GM15510 (cell line): ENCODE data around the gene DMAC2L.

Experiments used
- POLR2A ChIP-seq: IDR thresholded peaks from 3 replicates; pipeline ENCODE4 v1.6.1; 2011; ENCODE audit warnings: borderline replicate concordance; ENCODE audit not compliant: insufficient read length; ENCODE audit errors: extremely low read depth

DMAC2L gene

DNA sequence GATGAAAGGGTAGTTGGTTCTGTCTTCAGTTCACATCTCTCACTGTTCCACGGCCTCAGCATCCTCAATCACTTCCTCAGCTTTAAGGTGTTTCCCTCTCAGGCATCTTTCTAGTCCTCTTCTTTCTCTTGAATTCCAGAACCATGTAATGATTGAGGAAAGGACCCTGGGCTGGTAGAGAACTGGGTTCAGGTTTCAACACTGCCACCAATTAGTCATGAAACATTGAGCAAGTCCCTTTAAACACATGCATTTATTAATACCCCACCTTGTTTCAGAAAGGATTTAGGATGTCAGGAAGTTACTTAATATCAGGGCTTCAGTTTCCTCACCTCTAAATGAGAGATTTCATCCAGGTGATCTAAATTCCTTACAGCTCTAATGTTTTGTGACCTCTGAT lies 7.2 kb downstream of the DMAC2L start:
- TF ChIP-seq POLR2A: no peak

GRCh38 chr14:50319721-50320120 lies 7.6 kb downstream of the DMAC2L start:
- TF ChIP-seq POLR2A: no peak

GRCh38 chr14:50320283-50320682 lies 8.2 kb downstream of the DMAC2L start:
- TF ChIP-seq POLR2A: no peak

DNA sequence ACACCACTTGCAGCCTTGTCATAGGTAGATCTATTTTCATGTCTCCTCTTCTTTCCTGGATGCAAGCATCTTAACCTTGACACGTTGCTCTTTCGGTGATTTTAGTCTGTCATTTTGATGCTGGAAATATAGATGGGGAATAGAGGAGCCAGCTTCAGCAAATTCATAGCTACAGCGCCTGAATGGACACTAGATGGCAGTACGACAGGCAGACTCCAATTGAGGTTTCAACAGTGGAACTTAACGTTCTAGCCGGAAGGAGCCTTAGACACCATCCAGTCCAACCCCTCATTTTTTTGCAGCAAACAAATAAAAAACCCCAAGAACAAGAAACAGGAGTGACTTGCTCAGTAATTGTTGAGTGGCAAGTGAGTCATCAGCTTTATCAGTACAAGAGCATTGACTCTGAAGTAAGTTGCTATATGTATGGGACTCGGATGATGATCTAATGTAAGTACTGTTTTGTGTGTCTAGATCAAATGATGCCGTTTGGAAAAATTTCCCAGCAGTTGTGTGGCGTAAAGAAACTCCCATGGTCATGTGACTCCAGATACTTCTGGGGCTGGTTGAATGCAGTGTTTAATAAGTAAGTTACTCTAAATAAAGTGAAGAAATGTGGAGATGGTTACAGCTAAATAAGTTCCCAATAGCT lies 9.0 kb downstream of the DMAC2L start:
- TF ChIP-seq POLR2A: no peak

DNA sequence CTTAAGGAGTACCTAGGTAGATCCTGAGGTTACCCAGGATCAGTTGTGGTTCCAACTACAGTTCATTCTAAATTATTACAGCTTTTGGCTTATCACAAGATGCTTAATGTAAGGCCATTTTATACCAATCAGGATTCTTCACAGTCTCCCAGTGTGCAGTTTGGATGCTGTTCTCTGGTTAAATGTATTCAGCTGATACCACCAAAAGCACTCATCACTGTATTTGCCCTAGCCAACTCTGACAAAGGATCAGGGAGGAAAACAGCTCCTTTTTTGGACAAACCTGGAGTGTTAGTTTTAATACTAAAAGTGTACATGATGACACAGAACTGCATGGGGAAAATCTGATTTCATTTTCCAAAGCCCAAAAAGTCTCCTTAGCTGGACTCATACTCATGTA lies 19.5 kb downstream of the DMAC2L start:
- no peak for TF ChIP-seq POLR2A

GRCh38 chr14:50333014-50333509 lies 20.9 kb downstream of the DMAC2L start:
- no peak for TF ChIP-seq POLR2A

GRCh38 chr14:50334211-50334610 lies 22.1 kb downstream of the DMAC2L start:
- no peak for TF ChIP-seq POLR2A

DNA sequence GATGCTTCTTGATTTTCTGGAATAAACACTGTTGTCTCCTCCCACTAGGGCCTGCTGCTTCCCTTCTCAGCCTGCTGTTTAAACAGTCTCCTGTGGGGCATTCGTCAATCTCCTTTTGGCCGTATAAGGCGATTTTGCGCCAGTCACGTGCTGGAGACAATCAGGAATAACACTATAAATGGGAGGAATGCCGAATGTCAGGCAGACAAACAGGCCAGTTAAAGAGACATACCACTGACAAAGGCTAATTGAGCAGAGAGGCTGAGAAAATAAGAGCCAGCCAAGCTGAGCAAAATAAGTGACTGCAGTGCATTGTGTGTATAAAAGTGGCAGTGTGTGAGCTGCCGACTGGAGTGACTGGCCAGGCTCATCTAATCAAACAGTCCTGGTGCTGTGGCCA lies 23.3 kb downstream of the DMAC2L start:
- no peak for TF ChIP-seq POLR2A

GRCh38 chr14:50335989-50336824 lies 24.1 kb downstream of the DMAC2L start:
- TF ChIP-seq POLR2A: no peak

- no peak for TF ChIP-seq POLR2A
Observed at GRCh38 chr14:50338587-50338986, 26.5 kb downstream of the DMAC2L start.

GRCh38 chr14:50339178-50339804 lies 27.2 kb downstream of the DMAC2L start:
- no peak for TF ChIP-seq POLR2A

DNA sequence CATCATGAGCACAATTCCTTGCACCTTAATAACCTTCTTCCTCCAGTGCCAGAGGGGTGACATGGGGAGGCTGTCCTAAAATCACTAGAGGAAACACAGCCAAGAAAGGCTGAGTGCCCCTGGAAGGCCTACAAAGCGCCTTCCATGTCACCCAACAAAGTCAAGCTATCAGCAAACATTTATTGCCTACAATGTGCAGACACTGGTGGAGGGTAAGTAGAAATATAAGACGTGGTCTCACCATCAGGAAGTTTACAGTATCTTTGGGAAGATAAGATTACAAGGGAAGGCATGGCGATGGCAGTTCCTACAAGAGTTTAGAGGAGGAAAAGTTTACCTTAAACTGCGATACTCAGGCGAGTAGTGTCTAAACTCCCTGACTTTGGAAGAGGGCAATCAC lies 27.9 kb downstream of the DMAC2L start:
- no peak for TF ChIP-seq POLR2A

- TF ChIP-seq POLR2A: no peak
Observed at GRCh38 chr14:50340963-50341362, 28.8 kb downstream of the DMAC2L start.

GRCh38 chr14:50342221-50343078 lies 30.3 kb downstream of the DMAC2L start:
- TF ChIP-seq POLR2A: no peak
